PC-9 (cell line): ENCODE measurements around the gene NUDT13.

ENCODE experiments used
- CTCF ChIP-seq: fragments of 200-600 bp; sonication (generic); conservative IDR thresholded peaks from 2 replicates; pipeline ENCODE4 v1.6.1; 2017; ENCODE audit warnings: mixed run types, antibody characterized with exemption, mild to moderate bottlenecking, moderate library complexity
- EZH2 ChIP-seq: fragments of 200-600 bp; sonication (generic); IDR thresholded peaks from 2 replicates; pipeline ENCODE4 v1.8.0; 2017; ENCODE audit warnings: antibody characterized with exemption, low read depth

- TF ChIP-seq CTCF (no peak), EZH2 (no peak)
These were observed 21.8 kb downstream of the NUDT13 start for GRCh38 chr10:73131913-73132686.
